NCI-H187 treated with DMSO at 0.1 percent for 48 hours (cell line): ENCODE data around the gene ARFRP1.
A peak's percentile ranks its signal among the peaks of the same experiment; 100 is the strongest.
"Not testable (repeated sequence)": the region's sequence is repeated elsewhere in the genome, so short reads cannot be mapped to it uniquely, and the experiment has no call there.

Source experiments
- DNase-seq: peaks from one replicate; lab custom pipeline; 2025; lab: John Stamatoyannopoulos, UW

The ARFRP1 gene

DNA sequence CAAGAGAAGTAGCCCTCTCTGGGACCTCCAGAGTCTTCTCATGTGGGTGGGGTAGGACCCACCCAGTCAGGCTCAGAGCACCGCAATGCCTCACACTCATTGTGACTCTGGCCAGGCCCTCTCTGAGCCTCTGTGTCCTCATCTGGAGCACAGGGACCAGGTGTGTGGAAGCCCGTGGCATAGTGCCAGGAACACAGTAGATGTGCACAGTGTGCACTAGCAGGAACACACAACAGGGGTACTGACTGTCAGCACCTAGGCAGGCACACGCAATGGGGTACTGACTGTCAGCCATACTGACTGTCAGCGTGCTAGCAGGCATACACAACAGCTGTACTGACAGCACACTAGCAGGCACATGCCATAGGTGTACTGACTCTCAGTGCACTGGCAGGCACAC, 52.5 kb downstream of the ARFRP1 start:
- DNase-seq, result no peak

DNA sequence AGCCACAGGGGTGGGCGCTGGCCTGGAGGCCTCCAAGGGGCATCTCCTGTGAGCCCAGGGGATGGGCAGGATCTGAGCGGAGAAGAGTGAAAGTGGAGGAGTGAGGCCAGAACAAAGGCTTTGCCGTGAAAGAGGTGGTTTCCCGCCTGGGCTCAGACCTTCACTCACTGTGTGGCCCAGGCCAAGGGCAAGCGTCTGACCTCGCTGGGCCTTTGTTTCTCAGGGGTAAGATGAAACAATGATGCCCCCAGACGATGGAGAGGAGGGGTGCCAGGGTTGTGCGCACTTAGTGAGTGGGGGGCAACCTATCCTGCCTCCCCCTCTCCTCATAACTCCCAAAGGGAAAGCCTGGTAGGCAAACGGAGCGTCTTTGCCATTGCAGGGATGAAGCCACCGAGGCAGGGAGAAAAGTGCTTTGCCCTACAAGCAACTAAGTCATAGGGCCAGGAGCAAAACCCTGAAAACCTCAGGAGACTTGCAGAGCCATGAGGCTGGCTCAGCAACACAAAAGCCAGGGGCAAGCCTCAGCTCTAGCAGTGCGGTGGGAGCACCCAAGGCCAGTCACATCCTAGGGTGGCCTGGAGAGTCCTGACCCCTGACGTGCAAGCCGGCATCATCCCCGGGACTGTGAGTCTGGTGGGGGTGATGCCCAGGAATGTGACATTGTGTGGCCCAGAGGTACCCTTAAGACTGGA, 53.7 kb downstream of the ARFRP1 start:
- no peak for DNase-seq

DNA sequence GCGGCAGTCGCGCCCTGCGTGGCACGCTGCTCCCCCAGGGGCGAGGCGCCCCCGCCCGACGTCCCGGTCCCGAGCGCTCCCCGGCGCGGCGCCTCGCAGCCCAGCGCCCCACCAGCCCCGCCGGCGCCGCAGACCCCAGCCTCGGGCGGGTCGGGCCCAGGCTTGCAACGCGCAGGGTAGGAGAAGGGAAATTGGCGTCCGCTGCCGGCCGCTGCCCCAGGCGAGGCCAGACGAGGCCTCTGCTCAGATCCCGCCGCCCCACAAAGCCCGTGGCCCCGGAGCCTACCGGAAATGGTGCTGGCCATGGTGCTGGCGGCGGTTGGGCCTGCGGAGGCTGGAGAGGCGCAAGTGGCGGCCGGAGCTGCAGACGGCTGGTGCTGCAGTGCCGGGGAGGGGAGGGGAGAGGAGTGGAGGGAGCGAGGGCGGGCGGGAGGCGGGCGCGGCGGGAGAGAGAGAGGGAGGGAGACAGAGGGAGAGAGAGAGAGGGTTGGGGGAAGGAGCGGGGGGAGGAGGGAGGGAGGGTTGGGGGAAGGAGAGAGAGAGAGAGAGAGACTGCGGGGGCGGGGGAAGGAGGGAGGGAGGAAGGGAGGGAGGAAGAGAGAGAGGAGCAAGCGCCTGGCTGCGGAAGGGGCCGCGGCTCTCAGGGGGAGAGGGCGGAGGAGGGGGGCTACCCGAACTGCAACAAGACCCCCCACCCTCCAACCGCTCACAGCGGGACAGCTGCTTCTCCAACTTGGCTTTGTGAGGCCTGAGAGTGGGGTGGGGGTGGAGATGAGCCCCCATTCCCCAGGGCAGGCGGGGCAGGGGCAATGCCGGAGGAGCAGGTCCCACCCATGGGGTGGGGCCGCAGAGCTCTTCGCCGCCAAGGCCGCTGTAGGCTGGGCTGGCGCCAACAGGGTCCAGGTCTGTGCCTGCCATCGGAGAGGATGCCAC, 54.5 kb downstream of the ARFRP1 start, which contains the start of gene STMN3:
STMN3 (minus strand) TSS at position 384 of the 933 bp plus-strand sequence; CDS start at position 305, 79 bp downstream.
- DNase-seq, result peak; percentile 92

DNA sequence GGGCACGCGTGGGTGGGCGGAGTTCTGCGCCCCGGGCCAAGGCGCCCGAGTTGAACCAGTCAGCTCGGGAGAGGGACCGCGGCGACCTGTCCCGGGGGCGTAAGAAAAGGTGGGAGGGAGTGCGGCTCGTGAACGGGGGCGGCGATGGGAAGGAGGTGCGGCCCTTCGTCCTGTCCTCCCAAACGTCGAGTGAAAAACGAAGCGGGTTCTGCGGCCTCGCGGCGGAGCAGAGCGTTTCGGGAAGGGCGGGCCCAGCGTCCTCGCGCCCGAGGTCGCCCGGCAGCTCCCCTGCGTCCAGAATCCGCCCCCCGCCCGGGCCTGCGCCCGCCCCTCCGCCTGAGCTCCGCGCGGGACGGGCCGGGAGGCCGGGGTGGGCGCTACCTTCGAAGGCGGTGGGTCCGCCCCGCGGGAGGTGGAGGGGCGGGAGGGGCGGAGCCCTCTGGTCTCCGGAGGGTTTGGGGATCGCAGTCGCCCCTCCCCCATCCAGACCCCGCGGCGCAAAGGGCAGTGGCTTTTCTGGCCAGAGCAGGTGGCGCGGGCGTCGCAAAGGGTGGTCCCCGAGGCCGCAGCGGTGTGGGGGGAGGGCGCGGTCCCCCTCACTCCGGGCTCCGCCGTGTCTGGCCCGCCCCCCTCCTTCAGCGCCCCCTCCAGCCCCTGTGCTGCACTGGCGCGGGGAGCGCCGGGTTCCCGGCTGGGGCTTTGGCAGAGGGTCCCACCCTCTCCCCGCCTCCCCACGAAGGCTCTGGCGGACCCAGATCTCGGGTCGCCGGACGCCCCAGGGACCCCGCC, 55.4 kb downstream of the ARFRP1 start:
- no peak for DNase-seq

DNA sequence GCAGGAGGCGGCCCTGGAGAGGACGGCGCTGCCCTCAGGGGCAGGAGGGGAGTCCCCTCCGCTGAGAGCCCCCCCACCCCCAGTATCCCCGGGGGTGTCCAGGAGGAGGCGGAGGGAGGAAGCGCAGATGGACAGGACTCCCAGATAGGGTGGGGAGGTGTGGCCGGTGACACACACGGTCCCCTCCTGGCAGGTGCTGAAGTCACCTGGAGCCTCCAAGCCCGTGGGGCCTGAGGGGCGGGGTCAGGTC, 55.9 kb downstream of the ARFRP1 start:
- no peak for DNase-seq

DNA sequence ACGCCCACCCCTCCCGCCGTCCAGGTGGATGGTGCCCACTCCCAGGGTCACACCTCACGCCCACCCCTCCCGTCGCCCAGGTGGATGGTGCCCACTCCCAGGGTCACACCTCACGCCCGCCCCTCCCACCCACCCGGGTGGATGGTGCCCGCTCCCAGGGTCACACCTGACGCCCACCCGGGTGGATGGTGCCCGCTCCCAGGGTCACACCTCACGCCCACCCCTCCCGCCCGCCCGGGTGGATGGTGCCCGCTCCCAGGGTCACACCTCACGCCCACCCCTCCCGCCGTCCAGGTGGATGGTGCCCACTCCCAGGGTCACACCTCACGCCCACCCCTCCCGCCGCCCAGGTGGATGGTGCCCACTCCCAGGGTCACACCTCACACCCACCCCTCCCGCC, 57.3 kb downstream of the ARFRP1 start:
- DNase-seq, result not testable (repeated sequence)

DNA sequence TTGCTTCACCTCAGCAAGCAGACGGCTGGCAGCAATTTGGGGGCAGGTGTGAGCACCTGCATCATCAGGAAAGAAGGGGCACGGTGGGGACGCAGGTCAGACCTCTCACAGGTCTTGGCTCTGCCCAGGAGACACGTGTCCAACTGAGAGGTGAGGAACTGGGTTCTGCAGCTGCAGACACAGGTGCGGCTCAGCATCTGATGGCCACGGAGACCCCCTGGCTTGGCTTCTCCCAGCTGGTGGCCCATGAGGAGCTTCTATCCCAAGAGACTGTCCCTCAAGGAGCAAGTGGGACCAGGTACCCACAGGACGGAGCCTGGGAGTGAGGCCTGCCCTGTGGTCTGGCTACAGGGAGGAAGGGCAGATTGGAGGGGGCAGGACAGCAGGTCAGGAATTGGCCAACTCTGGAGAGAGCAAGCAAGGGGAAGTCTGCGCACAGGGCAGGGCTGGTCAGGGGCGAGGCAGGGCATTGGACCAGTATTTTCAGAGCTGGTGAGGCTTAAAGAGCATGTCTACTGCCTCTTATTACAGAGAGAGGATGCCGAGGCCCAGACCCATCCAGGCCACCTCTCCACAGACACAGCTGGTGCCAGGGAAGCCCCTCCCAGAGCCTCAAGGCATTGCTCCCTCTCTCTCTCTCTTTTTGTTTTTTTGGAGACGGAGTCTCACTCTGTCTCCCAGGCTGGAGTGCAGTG, 58.7 kb downstream of the ARFRP1 start:
- no peak for DNase-seq
